Ishikawa (cell line): ENCODE data around the gene TXNDC16.

Experiments
- CEBPB ChIP-seq: IDR thresholded peaks from 2 replicates; pipeline ENCODE4 v1.6.1; 2012
- EP300 ChIP-seq: IDR thresholded peaks from 2 replicates; pipeline ENCODE4 v1.6.1; 2012; ENCODE audit warnings: borderline replicate concordance
- FOXM1 ChIP-seq: IDR thresholded peaks from 2 replicates; pipeline ENCODE4 v1.6.1; 2012; ENCODE audit warnings: low read depth, borderline replicate concordance
- NFIC ChIP-seq: IDR thresholded peaks from 2 replicates; pipeline ENCODE4 v1.6.1; 2012
- RAD21 ChIP-seq: IDR thresholded peaks from 2 replicates; pipeline ENCODE4 v1.6.1; 2012; ENCODE audit warnings: low read depth
- REST ChIP-seq: IDR thresholded peaks from 2 replicates; pipeline ENCODE4 v1.6.1; 2012; ENCODE audit warnings: low read depth, mild to moderate bottlenecking
- TAF1 ChIP-seq: IDR thresholded peaks from 2 replicates; pipeline ENCODE4 v1.6.1; 2012; ENCODE audit warnings: low read depth, mild to moderate bottlenecking
- TEAD4 ChIP-seq: IDR thresholded peaks from 2 replicates; pipeline ENCODE4 v1.6.1; 2012

- no peak for TF ChIP-seq TAF1
- TF ChIP-seq TEAD4 = no peak
- TF ChIP-seq EP300 = no peak
- TF ChIP-seq FOXM1 = no peak
- no peak for TF ChIP-seq REST
- no peak for TF ChIP-seq CEBPB
- no peak for TF ChIP-seq NFIC
- TF ChIP-seq RAD21 = no peak
These were observed 70.4 kb downstream of the TXNDC16 start for GRCh38 chr14:52481864-52482263.
